ENCODE measurements around the gene HMGB2. TPM values are rescaled to one million over a fixed set of nuclear protein-coding genes. Genes with fewer than 3 reads are reported as not detected.
A peak's percentile ranks its signal among the peaks of the same experiment; 100 is the strongest.

Gene HMGB2
- polyA plus RNA-seq, 6 donors from 2014 or later = 105 to 195 (median 130) TPM

DNA sequence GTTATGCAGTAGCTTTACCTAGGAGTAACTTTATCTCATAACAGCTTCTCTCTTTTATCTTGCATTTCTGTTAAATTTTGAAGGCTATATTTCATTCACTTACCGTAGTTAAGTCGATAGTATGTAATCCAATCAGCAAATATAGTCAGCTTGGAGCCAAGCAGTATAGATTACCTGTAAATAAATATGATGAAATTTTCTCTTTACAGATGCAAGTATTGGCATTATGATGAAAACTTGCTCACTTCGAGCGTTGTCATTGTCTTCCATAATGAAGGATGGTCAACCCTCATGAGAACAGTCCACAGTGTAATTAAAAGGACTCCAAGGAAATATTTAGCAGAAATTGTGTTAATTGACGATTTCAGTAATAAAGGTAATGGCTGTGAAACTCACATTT is 42.3 kb downstream of the HMGB2 start:
- H3K27me3 Mint-ChIP-seq = no peaks in the 10 kb centered on the region
- H3K36me3 Mint-ChIP-seq = no peaks in the 10 kb centered on the region
- no peak overlapping the region for H3K27ac Mint-ChIP-seq
- peaks cover 0 to 5% (median 4%) of the 10 kb centered on the region in 7 donors for H3K9me3 Mint-ChIP-seq
- no peak for DNase-seq
- ATAC-seq (ENCODE audit: low read depth in 2 of 2) = no peak
- H3K4me1 Mint-ChIP-seq = peaks cover 0 to 13% (median 0%) of the 10 kb centered on the region in 3 donors
- H3K4me3 Mint-ChIP-seq = no peak overlapping the region

DNA sequence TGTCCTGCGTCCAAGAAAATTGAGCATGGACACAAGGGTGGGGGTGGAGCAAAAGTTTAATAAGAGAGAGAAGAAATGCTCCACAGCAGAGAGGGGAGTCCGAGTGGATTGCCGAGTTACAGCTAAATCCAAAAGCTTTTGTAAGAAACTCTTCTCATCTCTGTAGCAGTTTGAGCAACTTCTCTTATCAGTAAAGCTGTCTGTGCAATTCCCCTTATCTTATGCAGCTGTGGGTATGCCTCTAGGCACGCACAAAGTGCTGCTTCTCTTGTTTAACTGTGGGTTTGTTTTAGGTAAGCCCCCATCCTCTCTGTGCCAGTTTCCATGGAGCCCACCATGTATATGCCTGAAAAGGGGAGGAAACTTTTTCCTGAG is 44.8 kb downstream of the HMGB2 start:
- no peaks in the 10 kb centered on the region for H3K27me3 Mint-ChIP-seq
- ATAC-seq (ENCODE audit: low read depth in 2 of 2) (no peak), DNase-seq (no peak)
- peaks cover 8 to 9% of the 10 kb centered on the region in 2 donors for H3K36me3 Mint-ChIP-seq
- H3K4me3 Mint-ChIP-seq = no peak overlapping the region
- H3K27ac Mint-ChIP-seq = peak overlapping the region in 1 of 6 donors; percentile 28
- H3K9me3 Mint-ChIP-seq = peaks cover 0 to 28% (median 10%) of the 10 kb centered on the region in 7 donors
- peaks cover 0 to 13% (median 0%) of the 10 kb centered on the region in 3 donors for H3K4me1 Mint-ChIP-seq

DNA sequence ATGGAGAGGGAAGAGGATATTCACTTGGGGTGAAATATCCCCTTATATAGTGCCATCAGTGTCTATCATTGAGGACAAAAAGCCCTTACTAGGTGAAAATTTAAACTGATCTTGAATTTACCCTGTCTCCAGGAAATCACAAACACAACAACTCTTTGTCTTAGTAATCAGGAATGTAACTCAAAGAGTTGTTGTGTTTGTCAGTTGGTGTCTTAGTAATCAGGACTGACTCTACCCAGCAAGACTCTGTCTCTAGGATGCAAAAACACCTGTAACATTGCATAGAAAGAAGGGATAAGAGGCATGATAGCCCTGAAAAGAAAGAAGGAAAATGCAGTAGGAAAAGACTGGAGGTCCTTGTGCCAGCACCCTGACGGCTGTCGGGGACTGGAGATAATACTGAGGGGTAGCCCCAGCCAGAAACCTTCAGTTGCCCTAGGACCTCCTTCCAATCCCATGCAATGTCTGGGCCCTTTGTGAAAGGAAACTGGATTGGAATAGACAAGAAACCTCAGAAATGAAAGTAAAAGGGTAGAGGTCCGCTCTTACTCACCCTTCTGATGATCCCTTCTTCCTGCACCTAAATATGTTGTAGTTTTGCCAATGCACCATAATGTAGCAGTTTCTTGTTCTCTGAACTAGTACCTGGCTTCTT is 45.3 kb downstream of the HMGB2 start:
- no peaks in the 10 kb centered on the region for H3K27me3 Mint-ChIP-seq
- H3K36me3 Mint-ChIP-seq = peaks cover 8 to 9% of the 10 kb centered on the region in 2 donors
- no peak overlapping the region for H3K27ac Mint-ChIP-seq
- H3K4me1 Mint-ChIP-seq = peaks cover 0 to 13% (median 0%) of the 10 kb centered on the region in 3 donors
- H3K4me3 Mint-ChIP-seq = no peak overlapping the region
- ATAC-seq (ENCODE audit: low read depth in 2 of 2) (no peak), DNase-seq (no peak)
- peaks cover 0 to 31% (median 11%) of the 10 kb centered on the region in 7 donors for H3K9me3 Mint-ChIP-seq

DNA sequence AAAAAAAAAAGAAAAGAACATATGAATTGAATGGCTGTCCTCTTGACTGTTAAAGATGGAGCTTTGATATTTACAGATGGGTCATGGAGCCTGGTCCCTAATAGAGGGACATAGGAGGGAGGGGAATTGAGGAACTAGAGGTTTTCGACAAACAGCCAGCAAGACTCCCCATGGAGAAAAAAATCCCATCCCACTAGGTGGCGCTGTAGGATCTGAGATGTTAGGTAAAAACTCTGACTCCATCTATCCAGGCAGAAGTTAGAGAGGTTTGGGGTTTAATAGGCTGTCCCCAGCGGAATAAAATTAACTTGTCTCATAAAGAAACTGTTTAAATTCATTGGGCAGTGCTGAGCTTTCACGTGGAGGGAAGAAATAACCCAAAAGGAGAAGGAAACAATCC is 45.9 kb downstream of the HMGB2 start:
- peaks cover 0 to 37% (median 14%) of the 10 kb centered on the region in 7 donors for H3K9me3 Mint-ChIP-seq
- H3K27me3 Mint-ChIP-seq = no peaks in the 10 kb centered on the region
- no peak overlapping the region for H3K4me3 Mint-ChIP-seq
- ATAC-seq (ENCODE audit: low read depth in 2 of 2) (peak in 1 of 2 donors; percentile 33), DNase-seq (peak; percentile 25)
- H3K36me3 Mint-ChIP-seq = peaks cover 8 to 9% of the 10 kb centered on the region in 2 donors
- H3K27ac Mint-ChIP-seq = peak overlapping the region in 1 of 6 donors; percentile 35
- H3K4me1 Mint-ChIP-seq = peaks cover 0 to 13% (median 0%) of the 10 kb centered on the region in 3 donors

DNA sequence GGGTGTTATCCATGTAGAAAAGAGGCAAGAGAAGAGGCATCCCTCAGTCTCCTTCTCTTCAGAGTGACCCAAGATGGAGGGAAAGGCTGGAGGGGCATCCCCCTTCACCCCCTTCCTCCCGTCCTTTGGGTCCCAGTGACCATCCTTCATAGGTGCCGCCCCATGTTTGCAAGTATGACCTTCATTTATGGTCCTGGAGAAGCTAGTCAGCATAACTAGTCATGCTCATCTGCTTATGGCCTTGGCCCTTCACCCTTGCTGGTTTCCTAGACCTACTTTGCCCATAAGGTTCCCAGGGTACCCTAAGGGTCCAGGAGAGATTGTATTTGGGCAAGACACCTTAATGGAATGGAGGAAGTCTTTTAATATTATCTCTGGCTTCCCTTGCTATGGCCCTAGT is 46.7 kb downstream of the HMGB2 start:
- Mint-ChIP-seq H3K4me3 (no peak overlapping the region), H3K27ac (no peak overlapping the region), H3K9me3 (peaks cover 1 to 45% (median 22%) of the 10 kb centered on the region in 7 donors), H3K27me3 (no peaks in the 10 kb centered on the region), H3K4me1 (peaks cover 0 to 13% (median under 1%) of the 10 kb centered on the region in 3 donors), H3K36me3 (peaks cover 9 to 12% of the 10 kb centered on the region in 2 donors)
- no peak for DNase-seq
- no peak for ATAC-seq (ENCODE audit: low read depth in 2 of 2)

DNA sequence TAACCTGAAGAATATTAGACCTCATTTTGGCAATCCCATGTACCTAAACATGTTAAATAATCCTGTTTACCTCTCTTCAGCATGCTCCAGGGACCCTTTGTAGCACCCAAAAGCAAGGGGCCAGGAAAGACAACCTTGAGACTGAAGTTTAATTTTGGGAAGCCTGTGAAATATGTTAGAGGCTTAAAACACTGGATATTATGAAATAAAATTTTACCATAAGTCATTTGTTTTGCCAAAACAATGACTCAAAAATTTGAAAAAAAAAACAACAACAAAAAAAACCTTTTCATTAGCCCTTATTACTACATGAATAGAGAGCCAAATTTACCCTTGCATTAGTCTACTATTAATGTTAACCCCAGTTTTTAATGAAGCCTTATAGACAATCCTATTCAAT is 49.7 kb downstream of the HMGB2 start:
- DNase-seq = no peak
- Mint-ChIP-seq H3K27me3 (no peaks in the 10 kb centered on the region), H3K27ac (no peak overlapping the region), H3K36me3 (peaks cover 15 to 31% of the 10 kb centered on the region in 2 donors), H3K4me1 (peaks cover 10 to 24% (median 19%) of the 10 kb centered on the region in 3 donors), H3K4me3 (no peak overlapping the region), H3K9me3 (peaks cover 3 to 59% (median 31%) of the 10 kb centered on the region in 7 donors)
- ATAC-seq (ENCODE audit: low read depth in 2 of 2) = no peak

DNA sequence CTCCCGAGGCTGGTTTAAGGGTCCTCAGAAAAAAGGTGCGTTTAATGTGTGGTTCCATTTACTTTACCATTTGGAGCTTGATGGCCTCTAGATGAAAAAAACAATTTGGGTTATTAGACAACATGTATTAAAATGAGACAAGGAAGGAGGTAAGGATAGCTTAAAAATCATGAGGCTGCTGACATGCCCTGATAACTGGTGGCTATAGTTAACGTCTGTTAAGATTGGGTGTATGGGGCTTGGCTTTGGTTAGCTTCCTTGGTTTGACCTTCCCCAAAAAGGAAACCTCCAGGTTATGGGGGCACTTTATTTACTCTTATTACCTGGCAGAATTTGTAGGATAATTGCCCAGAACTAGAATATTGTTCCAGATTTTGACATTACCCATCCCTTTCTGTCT is 51.5 kb downstream of the HMGB2 start:
- Mint-ChIP-seq H3K4me3 (no peak overlapping the region), H3K9me3 (peaks cover 7 to 59% (median 31%) of the 10 kb centered on the region in 7 donors), H3K27ac (no peak overlapping the region), H3K36me3 (peaks cover 15 to 47% of the 10 kb centered on the region in 2 donors), H3K4me1 (peaks cover 10 to 22% (median 19%) of the 10 kb centered on the region in 3 donors), H3K27me3 (no peaks in the 10 kb centered on the region)
- ATAC-seq (ENCODE audit: low read depth in 2 of 2) (no peak), DNase-seq (no peak)

DNA sequence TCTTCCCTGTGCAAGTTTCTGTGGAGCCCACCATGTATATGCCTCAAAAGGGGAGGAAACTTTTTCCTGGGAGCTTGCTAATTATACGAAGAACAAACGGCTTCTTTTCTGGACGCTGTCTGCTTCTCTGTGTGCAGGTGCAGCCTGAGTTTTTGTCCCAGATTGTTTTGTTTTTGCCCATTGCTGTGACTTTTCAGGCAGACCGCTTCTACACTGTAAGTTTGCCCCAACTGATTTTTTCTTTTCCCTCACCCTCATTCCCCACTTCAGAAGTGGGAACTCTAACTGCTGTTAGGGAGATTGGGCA is 51.9 kb downstream of the HMGB2 start:
- peaks cover 7 to 58% (median 31%) of the 10 kb centered on the region in 7 donors for H3K9me3 Mint-ChIP-seq
- no peak for DNase-seq
- no peaks in the 10 kb centered on the region for H3K27me3 Mint-ChIP-seq
- H3K4me1 Mint-ChIP-seq = peaks cover 10 to 26% (median 19%) of the 10 kb centered on the region in 3 donors
- no peak for ATAC-seq (ENCODE audit: low read depth in 2 of 2)
- H3K4me3 Mint-ChIP-seq = no peak overlapping the region
- peak overlapping the region in 1 of 6 donors; percentile 10 for H3K27ac Mint-ChIP-seq
- peaks cover 15 to 50% of the 10 kb centered on the region in 2 donors for H3K36me3 Mint-ChIP-seq

DNA sequence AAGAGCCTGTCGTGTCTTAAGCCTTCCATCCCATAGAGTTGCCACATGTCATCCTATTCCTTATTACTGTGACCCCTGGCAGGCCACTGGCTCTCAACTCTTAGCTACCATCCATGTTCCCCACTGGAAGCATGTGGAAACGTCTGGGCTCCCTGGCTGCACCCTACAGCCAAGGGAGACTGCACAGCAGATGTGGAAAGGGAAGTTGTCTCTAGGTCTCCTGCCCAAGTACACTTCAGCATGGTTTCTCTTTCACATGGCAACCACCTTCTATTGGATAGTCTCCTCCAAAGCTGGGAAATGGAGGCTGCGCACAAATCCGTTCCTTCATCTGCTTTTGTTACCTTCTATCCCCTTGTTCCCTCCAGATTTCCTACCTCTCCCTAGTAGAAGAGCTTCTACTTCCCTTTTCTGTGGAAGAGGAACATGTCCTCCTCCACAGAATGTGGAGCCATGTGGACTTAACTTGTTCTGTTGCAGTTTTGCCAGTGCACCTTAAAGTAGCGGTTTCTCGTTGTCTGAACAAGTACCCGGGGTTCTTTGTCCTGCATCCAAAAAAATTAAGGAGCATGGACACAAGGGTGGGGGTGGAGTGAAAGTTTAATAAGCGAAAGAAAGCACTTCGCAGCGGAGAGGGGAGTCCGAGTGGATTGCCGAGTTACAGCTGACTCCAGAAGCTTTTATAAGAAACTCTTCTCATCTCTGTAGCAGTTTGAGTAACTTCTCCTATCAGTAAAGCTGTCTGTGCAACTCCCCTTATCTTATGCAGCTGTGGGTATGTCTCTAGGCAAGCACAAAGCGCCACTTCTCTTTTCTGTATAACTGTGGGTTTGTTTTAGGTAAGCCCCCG is 52.5 kb downstream of the HMGB2 start:
- Mint-ChIP-seq H3K36me3 (peaks cover 15 to 50% of the 10 kb centered on the region in 2 donors), H3K27ac (peak overlapping the region in 2 of 6 donors; percentile 6 to 88), H3K4me1 (peaks cover 10 to 28% (median 19%) of the 10 kb centered on the region in 3 donors), H3K4me3 (peak overlapping the region in 2 of 8 donors; percentile 21 to 40), H3K9me3 (peaks cover 7 to 52% (median 27%) of the 10 kb centered on the region in 7 donors), H3K27me3 (no peaks in the 10 kb centered on the region)
- no peak for DNase-seq
- no peak for ATAC-seq (ENCODE audit: low read depth in 2 of 2)

Other genes starting within 250 kb of the HMGB2 start
- 10 to 100 TPM in 5 of 6 donors, 1 to 10 TPM in 1; 2.8 to 12.6 (median 11.9) TPM for gene GALNT7, start 165.5 kb downstream of the HMGB2 start, polyA plus RNA-seq (ENCODE audit: low read depth in 6 of 6)
- gene SAP30, start 36.6 kb upstream of the HMGB2 start, polyA plus RNA-seq (ENCODE audit: low read depth in 6 of 6) = 1 to 10 TPM; 2.0 to 7.4 (median 4.5) TPM
- under 1 TPM in 1 of 6 donors, not detected in 5; 0.09 TPM for gene SCRG1, start 64.8 kb upstream of the HMGB2 start, polyA plus RNA-seq (ENCODE audit: low read depth in 6 of 6)
- gene HAND2, start 195.9 kb upstream of the HMGB2 start, polyA plus RNA-seq (ENCODE audit: low read depth in 6 of 6) = not detected